HepG2 (cell line): ENCODE results near the gene CDKN1C. TPM values are rescaled to one million over a fixed set of nuclear protein-coding genes. Genes with fewer than 3 reads are reported as not detected.

Experiments
- AGO1 ChIP-seq: fragments of 200-400 bp; formaldehyde crosslinking; IDR thresholded peaks from 2 replicates; pipeline ENCODE4 v1.6.1; 2017; ENCODE audit warnings: mild to moderate bottlenecking, low read depth, low read length, moderate library complexity; ENCODE audit not compliant: poor library complexity, severe bottlenecking
- FOXA3 ChIP-seq: IDR thresholded peaks from 2 replicates; pipeline ENCODE4 v1.6.1; 2016; ENCODE audit warnings: missing genetic modification reagents, missing compliant biosample characterization
- FUBP1 ChIP-seq: sonication (generic); formaldehyde crosslinking; IDR thresholded peaks from 2 replicates; pipeline ENCODE4 v1.5.1; 2020; ENCODE audit warnings: missing genetic modification reagents, mild to moderate bottlenecking, borderline replicate concordance
- MYNN ChIP-seq: sonication (generic); formaldehyde crosslinking; IDR thresholded peaks from 2 replicates; pipeline ENCODE4 v1.4.0; 2020; ENCODE audit warnings: mild to moderate bottlenecking, low read depth, missing genetic modification reagents
- NFKB2 ChIP-seq: sonication (generic); formaldehyde crosslinking; IDR thresholded peaks from 2 replicates; pipeline ENCODE4 v1.4.0; 2020; ENCODE audit warnings: missing genetic modification reagents, borderline replicate concordance
- PLRG1 ChIP-seq: fragments of 450-650 bp; conservative IDR thresholded peaks from 2 replicates; pipeline ENCODE4 v1.6.1; 2016
- RAD51 ChIP-seq: fragments of 450-650 bp; IDR thresholded peaks from 2 replicates; pipeline ENCODE4 v1.6.1; 2016; ENCODE audit warnings: borderline replicate concordance
- SAP130 ChIP-seq: IDR thresholded peaks from 2 replicates; pipeline ENCODE4 v1.6.1; 2016; ENCODE audit warnings: low read depth
- THRA ChIP-seq: sonication (generic); formaldehyde crosslinking; IDR thresholded peaks from 2 replicates; pipeline ENCODE4 v1.4.0; 2020; ENCODE audit warnings: missing genetic modification reagents, borderline replicate concordance
- ZBTB2 ChIP-seq: sonication (generic); formaldehyde crosslinking; IDR thresholded peaks from 2 replicates; pipeline ENCODE4 v1.8.0; 2022; ENCODE audit warnings: low read depth, missing genetic modification reagents
- ZBTB25 ChIP-seq: IDR thresholded peaks from 2 replicates; pipeline ENCODE4 v1.6.1; 2018; ENCODE audit warnings: missing genetic modification reagents
- ZNF329 ChIP-seq: sonication (generic); formaldehyde crosslinking; IDR thresholded peaks from 2 replicates; pipeline ENCODE4 v1.9.0; 2021; ENCODE audit warnings: low read depth, mild to moderate bottlenecking, missing genetic modification reagents
- ZNF513 ChIP-seq: sonication (generic); formaldehyde crosslinking; conservative IDR thresholded peaks from 2 replicates; pipeline ENCODE4 v1.5.0; 2020; ENCODE audit warnings: missing genetic modification reagents
- ZNF550 ChIP-seq: sonication (generic); formaldehyde crosslinking; IDR thresholded peaks from 2 replicates; pipeline ENCODE4 v1.4.0; 2020; ENCODE audit warnings: mild to moderate bottlenecking, missing genetic modification reagents, borderline replicate concordance
- ZNF558 ChIP-seq: sonication (generic); formaldehyde crosslinking; IDR thresholded peaks from 2 replicates; pipeline ENCODE4 v1.9.0; 2022; ENCODE audit warnings: mild to moderate bottlenecking, missing genetic modification reagents, borderline replicate concordance
- ZNF572 ChIP-seq: sonication (generic); formaldehyde crosslinking; IDR thresholded peaks from 2 replicates; pipeline ENCODE4 v1.5.1; 2020; ENCODE audit warnings: mild to moderate bottlenecking, missing genetic modification reagents
- ZNF619 ChIP-seq: sonication (generic); formaldehyde crosslinking; IDR thresholded peaks from 2 replicates; pipeline ENCODE4 v1.4.0; 2020; ENCODE audit warnings: mild to moderate bottlenecking, missing genetic modification reagents
- polyA plus RNA-seq, 8 experiments: library from polyadenylated mRNA; depleted of rRNA in 3 of 8; stranded (reverse) in 7 of 8; unstranded in 1 of 8; fragments of >200 nt; fragmentation: Illumina TruSeq in 4 of 8; extraction: Trizol in 4 of 8; gene quantifications; 2 replicates each; pipeline versions ENCODE4 v1.2.1 to v1.2.3, GENCODE V29; 2011 to 2016; ENCODE audit warnings: low read depth in 4 of 8, missing spikeins in 1 of 8, mixed read lengths in 1 of 8; ENCODE audit not compliant: insufficient read depth in 1 of 8
- total RNA-seq, 5 experiments: library from RNA; depleted of rRNA; stranded (reverse); fragments of >200 nt; fragmentation: Illumina TruSeq; extraction: Trizol; gene quantifications; 2 replicates each; pipeline ENCODE4 v1.2.3, GENCODE V29; 2016; ENCODE audit warnings: low read depth in 1 of 5

CDKN1C gene
- total and polyA plus RNA-seq, 2 of the 13 experiments (the other 11 are each of a cell fraction or from before 2014, with no cell fraction given), result not detected

- TF ChIP-seq THRA (CRISPR knock-in tag) (no peak), ZNF619 (CRISPR knock-in tag) (no peak), MYNN (no peak), ZBTB2 (CRISPR knock-in tag) (no peak), SAP130 (0 out of 2 replicates have a peak, but pooled peaks have one; percentile 24), AGO1 (no peak), ZNF558 (CRISPR knock-in tag) (no peak), PLRG1 (no peak), ZNF513 (CRISPR knock-in tag) (no peak), ZNF550 (no peak), RAD51 (no peak), FUBP1 (no peak), NFKB2 (CRISPR knock-in tag) (0 out of 2 replicates have a peak, but pooled peaks have one; percentile 3), FOXA3 (no peak), ZNF572 (CRISPR knock-in tag) (no peak; the same call in 1 of the 2 replicates), ZNF329 (CRISPR knock-in tag) (no peak), ZBTB25 (CRISPR knock-in tag) (no peak)
Measured at GRCh38 chr11:2892215-2892966, 6.8 kb upstream of the CDKN1C start (continued).
